Liver (tissue), 3 donors: ENCODE measurements around the gene NMNAT2.

Experiments
- RXRA ChIP-seq, 2 donors: IDR thresholded peaks; 2 replicates each; pipeline ENCODE4 v1.6.1; 2017 to 2018; ENCODE audit warnings: antibody characterized with exemption in 2 of 2, mild to moderate bottlenecking in 1 of 2
- SP1 ChIP-seq: IDR thresholded peaks from 2 replicates; pipeline ENCODE4 v1.6.1; 2018; ENCODE audit warnings: antibody characterized with exemption, mild to moderate bottlenecking
- TF ChIP-seq, protein P1 (sequence below): fragments of 150-350 bp; IDR thresholded peaks from 2 replicates; pipeline ENCODE4 v1.5.1; 2017; ENCODE audit warnings: improper control_type of control experiment, low read depth, low read length; ENCODE audit not compliant: missing input control
- donor health status: healthy.
- donor health status: healthy.

DNA sequence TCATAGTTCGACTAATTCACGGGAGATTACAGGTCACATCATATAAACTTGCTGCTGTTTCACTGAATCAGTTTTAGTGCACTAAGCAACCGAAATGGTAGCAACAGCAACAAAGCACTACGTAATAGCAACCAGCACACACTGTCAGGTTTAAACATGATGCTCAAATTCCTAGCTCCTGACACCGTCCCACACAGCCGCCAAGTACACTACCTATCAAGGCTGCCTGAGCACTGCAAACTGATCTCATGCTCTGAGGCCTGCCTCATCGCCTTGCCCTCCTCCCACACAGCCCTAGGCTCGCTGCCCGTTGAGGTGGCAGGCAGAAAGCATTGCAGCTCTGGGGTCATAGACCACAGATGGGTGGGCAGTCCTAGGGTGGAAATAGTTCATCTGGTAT is 219.7 kb downstream of the NMNAT2 start:
- TF ChIP-seq, protein P1, sequence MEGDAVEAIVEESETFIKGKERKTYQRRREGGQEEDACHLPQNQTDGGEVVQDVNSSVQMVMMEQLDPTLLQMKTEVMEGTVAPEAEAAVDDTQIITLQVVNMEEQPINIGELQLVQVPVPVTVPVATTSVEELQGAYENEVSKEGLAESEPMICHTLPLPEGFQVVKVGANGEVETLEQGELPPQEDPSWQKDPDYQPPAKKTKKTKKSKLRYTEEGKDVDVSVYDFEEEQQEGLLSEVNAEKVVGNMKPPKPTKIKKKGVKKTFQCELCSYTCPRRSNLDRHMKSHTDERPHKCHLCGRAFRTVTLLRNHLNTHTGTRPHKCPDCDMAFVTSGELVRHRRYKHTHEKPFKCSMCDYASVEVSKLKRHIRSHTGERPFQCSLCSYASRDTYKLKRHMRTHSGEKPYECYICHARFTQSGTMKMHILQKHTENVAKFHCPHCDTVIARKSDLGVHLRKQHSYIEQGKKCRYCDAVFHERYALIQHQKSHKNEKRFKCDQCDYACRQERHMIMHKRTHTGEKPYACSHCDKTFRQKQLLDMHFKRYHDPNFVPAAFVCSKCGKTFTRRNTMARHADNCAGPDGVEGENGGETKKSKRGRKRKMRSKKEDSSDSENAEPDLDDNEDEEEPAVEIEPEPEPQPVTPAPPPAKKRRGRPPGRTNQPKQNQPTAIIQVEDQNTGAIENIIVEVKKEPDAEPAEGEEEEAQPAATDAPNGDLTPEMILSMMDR = no peak
- TF ChIP-seq RXRA (IDR thresholded peaks at IDR 0.05) (no peak), SP1 (no peak)
